Measurements from ENCODE around the gene DYRK1B. TPM values are rescaled to one million over a fixed set of nuclear protein-coding genes. Genes with fewer than 3 reads are reported as not detected.

The DYRK1B gene
- total and polyA plus RNA-seq, 2 experiments from 2014 or later: 6.5 to 8.6 TPM

DNA sequence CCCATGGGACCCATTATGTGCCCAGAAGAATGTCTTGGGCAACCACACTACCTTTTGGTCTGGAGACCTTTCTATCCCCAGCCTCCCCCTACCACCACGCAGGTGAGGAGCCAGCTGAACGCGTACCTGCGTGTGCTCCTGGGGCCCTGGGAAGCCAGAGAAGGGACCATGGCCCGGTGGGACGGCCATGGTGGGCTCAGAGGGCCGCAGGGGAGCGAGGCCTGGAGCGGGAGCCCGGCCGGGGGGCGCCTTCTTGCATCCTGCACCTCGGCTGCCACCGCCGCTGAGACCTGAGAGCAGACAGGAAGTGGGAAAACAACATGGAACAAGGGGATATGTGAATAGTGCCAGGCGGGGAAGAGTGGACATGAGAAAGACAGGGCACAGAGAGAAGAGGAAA is 2.3 kb downstream of the DYRK1B start (continued):
- TF ChIP-seq, protein P1, sequence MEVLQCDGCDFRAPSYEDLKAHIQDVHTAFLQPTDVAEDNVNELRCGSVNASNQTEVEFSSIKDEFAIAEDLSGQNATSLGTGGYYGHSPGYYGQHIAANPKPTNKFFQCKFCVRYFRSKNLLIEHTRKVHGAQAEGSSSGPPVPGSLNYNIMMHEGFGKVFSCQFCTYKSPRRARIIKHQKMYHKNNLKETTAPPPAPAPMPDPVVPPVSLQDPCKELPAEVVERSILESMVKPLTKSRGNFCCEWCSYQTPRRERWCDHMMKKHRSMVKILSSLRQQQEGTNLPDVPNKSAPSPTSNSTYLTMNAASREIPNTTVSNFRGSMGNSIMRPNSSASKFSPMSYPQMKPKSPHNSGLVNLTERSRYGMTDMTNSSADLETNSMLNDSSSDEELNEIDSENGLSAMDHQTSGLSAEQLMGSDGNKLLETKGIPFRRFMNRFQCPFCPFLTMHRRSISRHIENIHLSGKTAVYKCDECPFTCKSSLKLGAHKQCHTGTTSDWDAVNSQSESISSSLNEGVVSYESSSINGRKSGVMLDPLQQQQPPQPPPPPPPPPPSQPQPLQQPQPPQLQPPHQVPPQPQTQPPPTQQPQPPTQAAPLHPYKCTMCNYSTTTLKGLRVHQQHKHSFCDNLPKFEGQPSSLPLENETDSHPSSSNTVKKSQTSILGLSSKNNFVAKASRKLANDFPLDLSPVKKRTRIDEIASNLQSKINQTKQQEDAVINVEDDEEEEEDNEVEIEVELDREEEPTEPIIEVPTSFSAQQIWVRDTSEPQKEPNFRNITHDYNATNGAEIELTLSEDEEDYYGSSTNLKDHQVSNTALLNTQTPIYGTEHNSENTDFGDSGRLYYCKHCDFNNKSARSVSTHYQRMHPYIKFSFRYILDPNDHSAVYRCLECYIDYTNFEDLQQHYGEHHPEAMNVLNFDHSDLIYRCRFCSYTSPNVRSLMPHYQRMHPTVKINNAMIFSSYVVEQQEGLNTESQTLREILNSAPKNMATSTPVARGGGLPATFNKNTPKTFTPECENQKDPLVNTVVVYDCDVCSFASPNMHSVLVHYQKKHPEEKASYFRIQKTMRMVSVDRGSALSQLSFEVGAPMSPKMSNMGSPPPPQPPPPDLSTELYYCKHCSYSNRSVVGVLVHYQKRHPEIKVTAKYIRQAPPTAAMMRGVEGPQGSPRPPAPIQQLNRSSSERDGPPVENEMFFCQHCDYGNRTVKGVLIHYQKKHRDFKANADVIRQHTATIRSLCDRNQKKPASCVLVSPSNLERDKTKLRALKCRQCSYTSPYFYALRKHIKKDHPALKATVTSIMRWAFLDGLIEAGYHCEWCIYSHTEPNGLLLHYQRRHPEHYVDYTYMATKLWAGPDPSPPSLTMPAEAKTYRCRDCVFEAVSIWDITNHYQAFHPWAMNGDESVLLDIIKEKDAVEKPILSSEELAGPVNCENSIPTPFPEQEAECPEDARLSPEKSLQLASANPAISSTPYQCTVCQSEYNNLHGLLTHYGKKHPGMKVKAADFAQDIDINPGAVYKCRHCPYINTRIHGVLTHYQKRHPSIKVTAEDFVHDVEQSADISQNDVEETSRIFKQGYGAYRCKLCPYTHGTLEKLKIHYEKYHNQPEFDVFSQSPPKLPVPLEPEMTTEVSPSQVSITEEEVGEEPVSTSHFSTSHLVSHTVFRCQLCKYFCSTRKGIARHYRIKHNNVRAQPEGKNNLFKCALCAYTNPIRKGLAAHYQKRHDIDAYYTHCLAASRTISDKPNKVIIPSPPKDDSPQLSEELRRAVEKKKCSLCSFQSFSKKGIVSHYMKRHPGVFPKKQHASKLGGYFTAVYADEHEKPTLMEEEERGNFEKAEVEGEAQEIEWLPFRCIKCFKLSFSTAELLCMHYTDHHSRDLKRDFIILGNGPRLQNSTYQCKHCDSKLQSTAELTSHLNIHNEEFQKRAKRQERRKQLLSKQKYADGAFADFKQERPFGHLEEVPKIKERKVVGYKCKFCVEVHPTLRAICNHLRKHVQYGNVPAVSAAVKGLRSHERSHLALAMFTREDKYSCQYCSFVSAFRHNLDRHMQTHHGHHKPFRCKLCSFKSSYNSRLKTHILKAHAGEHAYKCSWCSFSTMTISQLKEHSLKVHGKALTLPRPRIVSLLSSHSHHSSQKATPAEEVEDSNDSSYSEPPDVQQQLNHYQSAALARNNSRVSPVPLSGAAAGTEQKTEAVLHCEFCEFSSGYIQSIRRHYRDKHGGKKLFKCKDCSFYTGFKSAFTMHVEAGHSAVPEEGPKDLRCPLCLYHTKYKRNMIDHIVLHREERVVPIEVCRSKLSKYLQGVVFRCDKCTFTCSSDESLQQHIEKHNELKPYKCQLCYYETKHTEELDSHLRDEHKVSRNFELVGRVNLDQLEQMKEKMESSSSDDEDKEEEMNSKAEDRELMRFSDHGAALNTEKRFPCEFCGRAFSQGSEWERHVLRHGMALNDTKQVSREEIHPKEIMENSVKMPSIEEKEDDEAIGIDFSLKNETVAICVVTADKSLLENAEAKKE (CRISPR knock-in tag; IDR thresholded peaks at IDR 0.05): no peak
- TF ChIP-seq, protein P2, sequence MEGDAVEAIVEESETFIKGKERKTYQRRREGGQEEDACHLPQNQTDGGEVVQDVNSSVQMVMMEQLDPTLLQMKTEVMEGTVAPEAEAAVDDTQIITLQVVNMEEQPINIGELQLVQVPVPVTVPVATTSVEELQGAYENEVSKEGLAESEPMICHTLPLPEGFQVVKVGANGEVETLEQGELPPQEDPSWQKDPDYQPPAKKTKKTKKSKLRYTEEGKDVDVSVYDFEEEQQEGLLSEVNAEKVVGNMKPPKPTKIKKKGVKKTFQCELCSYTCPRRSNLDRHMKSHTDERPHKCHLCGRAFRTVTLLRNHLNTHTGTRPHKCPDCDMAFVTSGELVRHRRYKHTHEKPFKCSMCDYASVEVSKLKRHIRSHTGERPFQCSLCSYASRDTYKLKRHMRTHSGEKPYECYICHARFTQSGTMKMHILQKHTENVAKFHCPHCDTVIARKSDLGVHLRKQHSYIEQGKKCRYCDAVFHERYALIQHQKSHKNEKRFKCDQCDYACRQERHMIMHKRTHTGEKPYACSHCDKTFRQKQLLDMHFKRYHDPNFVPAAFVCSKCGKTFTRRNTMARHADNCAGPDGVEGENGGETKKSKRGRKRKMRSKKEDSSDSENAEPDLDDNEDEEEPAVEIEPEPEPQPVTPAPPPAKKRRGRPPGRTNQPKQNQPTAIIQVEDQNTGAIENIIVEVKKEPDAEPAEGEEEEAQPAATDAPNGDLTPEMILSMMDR (conservative IDR thresholded peaks at IDR 0.05; ENCODE audit: low read depth in 2 of 2): no peak
- TF ChIP-seq, protein P3, sequence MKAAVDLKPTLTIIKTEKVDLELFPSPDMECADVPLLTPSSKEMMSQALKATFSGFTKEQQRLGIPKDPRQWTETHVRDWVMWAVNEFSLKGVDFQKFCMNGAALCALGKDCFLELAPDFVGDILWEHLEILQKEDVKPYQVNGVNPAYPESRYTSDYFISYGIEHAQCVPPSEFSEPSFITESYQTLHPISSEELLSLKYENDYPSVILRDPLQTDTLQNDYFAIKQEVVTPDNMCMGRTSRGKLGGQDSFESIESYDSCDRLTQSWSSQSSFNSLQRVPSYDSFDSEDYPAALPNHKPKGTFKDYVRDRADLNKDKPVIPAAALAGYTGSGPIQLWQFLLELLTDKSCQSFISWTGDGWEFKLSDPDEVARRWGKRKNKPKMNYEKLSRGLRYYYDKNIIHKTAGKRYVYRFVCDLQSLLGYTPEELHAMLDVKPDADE (IDR thresholded peaks at IDR 0.05): no peak
- no peak for TF ChIP-seq CREB1 (CRISPR knock-in tag; IDR thresholded peaks at IDR 0.05; ENCODE audit: low read depth)

DNA sequence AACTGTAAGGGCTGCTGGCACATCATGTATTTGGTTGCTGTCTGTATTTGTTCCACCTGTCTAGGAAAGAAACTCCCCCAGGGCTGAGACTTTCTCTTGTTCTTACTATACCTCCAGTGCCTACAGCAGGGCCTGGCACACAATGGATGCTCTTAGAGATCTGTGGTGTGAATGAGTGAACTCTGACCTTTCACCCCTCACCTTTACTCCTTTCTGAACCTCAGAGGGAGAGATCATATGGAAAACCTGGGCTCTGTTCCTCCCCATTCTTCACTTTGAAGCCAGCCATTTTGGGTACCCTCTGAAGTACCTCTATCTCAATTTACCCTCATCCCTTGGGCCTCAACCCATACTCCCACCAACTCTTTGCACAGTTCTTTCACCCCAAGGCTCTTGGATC is 3.1 kb downstream of the DYRK1B start:
- peaks cover 18% of the 10 kb centered on the region for H3K27me3 Mint-ChIP-seq (ENCODE audit: insufficient read depth, low read depth, poor library complexity)
- H3F3A ChIP-seq (replicated peaks; ENCODE audit: low read depth): peaks cover 14% of the 10 kb centered on the region
- H3K27ac ChIP-seq (ENCODE audit: low read depth): no peak overlapping the region
- peaks cover 54% of the 10 kb centered on the region for H3K36me3 Mint-ChIP-seq (ENCODE audit: low read depth)
- H3K4me1 ChIP-seq (ENCODE audit: insufficient read depth): peaks cover 5% of the 10 kb centered on the region; the same call in 1 of the 2 replicates
- 0 out of 2 replicates have a peak, but pooled peaks cover 3% of the 10 kb centered on the region for H4K20me1 ChIP-seq (replicated peaks; ENCODE audit: insufficient read depth)
- no peaks in the 10 kb centered on the region for H3K9me3 Mint-ChIP-seq
- H3K36me3 ChIP-seq (ENCODE audit: insufficient read depth): peaks cover 14% of the 10 kb centered on the region
- no peaks in the 10 kb centered on the region for H3K9me2 ChIP-seq (ENCODE audit: insufficient read depth)
- H3K4me3 Mint-ChIP-seq: no peak overlapping the region; the same call in 2 of the 3 replicates
- H3K4me1 Mint-ChIP-seq: peaks cover 17% of the 10 kb centered on the region
- H3K4me2 ChIP-seq: no peak overlapping the region
- H3K4me3 ChIP-seq: no peak overlapping the region
- H3K27ac Mint-ChIP-seq: no peak overlapping the region
- peaks cover 6% of the 10 kb centered on the region for H3K79me2 ChIP-seq (replicated peaks; ENCODE audit: insufficient read depth)
- H3K27me3 ChIP-seq (ENCODE audit: insufficient read depth): no peaks in the 10 kb centered on the region
- H2AFZ ChIP-seq: no peak overlapping the region
- no peak for ATAC-seq
- no peak for DNase-seq (ENCODE audit: low spot score)
- TF ChIP-seq STAT1 (IDR thresholded peaks at IDR 0.05; ENCODE audit: unreplicated experiment) (no peak), JUNB (IDR thresholded peaks at IDR 0.05; ENCODE audit: unreplicated experiment) (no peak), EZH2phosphoT487 (IDR thresholded peaks at IDR 0.05; ENCODE audit: unreplicated experiment) (no peak), POLR2AphosphoS5 (IDR thresholded peaks at IDR 0.05; ENCODE audit: low read depth) (no peak), ZNF331 (CRISPR knock-in tag; IDR thresholded peaks at IDR 0.05; ENCODE audit: low read depth) (no peak), ZNF114 (CRISPR knock-in tag; IDR thresholded peaks at IDR 0.05) (no peak)
- TF ChIP-seq, protein P3 (IDR thresholded peaks at IDR 0.05): no peak
- TF ChIP-seq, protein P2 (conservative IDR thresholded peaks at IDR 0.05; ENCODE audit: low read depth in 2 of 2): no peak

All from GM23338 (cell line).